ENCODE results near the gene CHD3. TPM values are rescaled to one million over a fixed set of nuclear protein-coding genes. Genes with fewer than 3 reads are reported as not detected.

CHD3 gene
- total RNA-seq, 1 experiment from 2014 or later, result 30.1 TPM

Other genes with a start within 250 kb of the CHD3 start
- gene ATP1B2, start 237.9 kb upstream of the CHD3 start, total RNA-seq (2014; rRNA removed; shearing (Covaris generic)), result 1.6 and 7.0 TPM in 2 replicates
- gene TP53, start 201.3 kb upstream of the CHD3 start, total RNA-seq (2014; rRNA removed; shearing (Covaris generic)), result 97.5 and 99.4 TPM in 2 replicates
- 32.9 and 41.3 TPM in 2 replicates for gene WRAP53, start 200.3 kb upstream of the CHD3 start, total RNA-seq (2014; rRNA removed; shearing (Covaris generic))
- 6.0 and 6.4 TPM in 2 replicates for gene EFNB3, start 183.6 kb upstream of the CHD3 start, total RNA-seq (2014; rRNA removed; shearing (Covaris generic))
- gene DNAH2, start 171.0 kb upstream of the CHD3 start, total RNA-seq (2014; rRNA removed; shearing (Covaris generic)), result 0.11 and 0.24 TPM in 2 replicates
- 1.1 and 1.6 TPM in 2 replicates for gene KDM6B, start 54.6 kb upstream of the CHD3 start, total RNA-seq (2014; rRNA removed; shearing (Covaris generic))
- 7.2 and 27.0 TPM in 2 replicates for gene TMEM88, start 33.7 kb upstream of the CHD3 start, total RNA-seq (2014; rRNA removed; shearing (Covaris generic))
- 59.0 and 81.9 TPM in 2 replicates for gene NAA38, start 31.2 kb upstream of the CHD3 start, total RNA-seq (2014; rRNA removed; shearing (Covaris generic))
- gene CYB5D1, start 30.8 kb upstream of the CHD3 start, total RNA-seq (2014; rRNA removed; shearing (Covaris generic)), result 10.2 and 10.3 TPM in 2 replicates
- 0.17 and 2.0 TPM in 2 replicates for gene RNF227, start 27.5 kb downstream of the CHD3 start, total RNA-seq (2014; rRNA removed; shearing (Covaris generic))
- 0.37 TPM in 1 of 2 replicates, not detected in the other for gene KCNAB3, start 41.1 kb downstream of the CHD3 start, total RNA-seq (2014; rRNA removed; shearing (Covaris generic))
- gene TRAPPC1, start 43.2 kb downstream of the CHD3 start, total RNA-seq (2014; rRNA removed; shearing (Covaris generic)), result 8.1 and 12.0 TPM in 2 replicates
- gene CNTROB, start 43.4 kb downstream of the CHD3 start, total RNA-seq (2014; rRNA removed; shearing (Covaris generic)), result 5.5 and 6.8 TPM in 2 replicates
- not detected in 2 replicates for gene GUCY2D, start 113.8 kb downstream of the CHD3 start, total RNA-seq (2014; rRNA removed; shearing (Covaris generic))
- gene ALOX15B, start 150.3 kb downstream of the CHD3 start, total RNA-seq (2014; rRNA removed; shearing (Covaris generic)), result not detected in 2 replicates
- gene ALOX12B, start 198.9 kb downstream of the CHD3 start, total RNA-seq (2014; rRNA removed; shearing (Covaris generic)), result not detected in 2 replicates
- gene ALOXE3, start 229.7 kb downstream of the CHD3 start, total RNA-seq (2014; rRNA removed; shearing (Covaris generic)), result not detected in 2 replicates
- gene HES7, start 235.3 kb downstream of the CHD3 start, total RNA-seq (2014; rRNA removed; shearing (Covaris generic)), result 1.3 and 2.1 TPM in 2 replicates